GM12878 (cell line): ENCODE data around the gene SIGLEC10. TPM values are rescaled to one million over a fixed set of nuclear protein-coding genes. Genes with fewer than 3 reads are reported as not detected.

Experiments used
- ATAC-seq: fragments of 200-7000 bp; cut with Tn5 transposase; 3 replicates; pipeline ENCODE4 v1.9.1; 2020; ENCODE audit warnings: mild to moderate bottlenecking, moderate library complexity
- BruUV-seq: library from RNA; stranded (reverse); fragments of 400-500 nt; replicated peaks from 2 replicates; lab custom pipeline; 2021; lab: Mats Ljungman, UMichigan
- CTCF ChIA-PET: fragments of 300-600 bp; sonication (Branson Sonifier 250); formaldehyde crosslinking; extraction: SDS; loops from one replicate; lab custom pipeline; 2021; ENCODE audit warnings: inconsistent platforms; lab: Yijun Ruan, JAX
- POLR2A ChIA-PET: fragments of 350-600 bp; formaldehyde crosslinking; extraction: SDS; loops from one replicate; lab custom pipeline; 2021; ENCODE audit warnings: inconsistent platforms; lab: Charles Lee
- RAD21 ChIA-PET: fragments of 300-600 bp; sonication (Branson Sonifier 250); formaldehyde crosslinking; loops from one replicate; lab custom pipeline; 2023; ENCODE audit warnings: antibody characterized with exemption; ENCODE audit not compliant: unreplicated experiment; lab: Charles Lee
- SMC1A ChIA-PET: fragments of 300-600 bp; sonication (Branson Sonifier 250); formaldehyde crosslinking; loops from one replicate; lab custom pipeline; 2023; ENCODE audit not compliant: unreplicated experiment, uncharacterized antibody; lab: Charles Lee
- DNase-seq: peaks from one replicate; pipeline ENCODE4 v3.0.0-alpha.2; 2011; ENCODE audit warnings: low read depth, low spot score
- FAIRE-seq: peaks from 3 replicates; lab custom pipeline; 2011; peaks lifted over from hg19 to GRCh38; lab: Jason Lieb, UNC
- H2AFZ ChIP-seq: 2 replicates; pipeline ENCODE4 v1.6.0; 2011; ENCODE audit warnings: low read depth, low read length, control low read depth; ENCODE audit not compliant: control insufficient read depth
- H3K27ac ChIP-seq: 2 replicates; pipeline ENCODE4 v1.5.1; 2011; ENCODE audit warnings: control low read depth; ENCODE audit not compliant: control insufficient read depth, insufficient read depth
- H3K27me3 ChIP-seq, 2 experiments: replicated peaks in 1 of 2; 2 replicates each; pipeline versions ENCODE4 v1.6.0 to v1.6.1; 2011; ENCODE audit warnings: low read length in 1 of 2; ENCODE audit not compliant: control insufficient read depth in 2 of 2, insufficient read depth in 2 of 2
- H3K36me3 ChIP-seq, 2 experiments: 2 replicates each; pipeline ENCODE4 v1.5.1; 2011; ENCODE audit warnings: low read length in 1 of 2; ENCODE audit not compliant: control insufficient read depth in 2 of 2, insufficient read depth in 2 of 2
- H3K4me1 ChIP-seq: 2 replicates; pipeline ENCODE4 v1.6.1; 2011; ENCODE audit warnings: mild to moderate bottlenecking, low read length, moderate library complexity, mixed read lengths; ENCODE audit not compliant: control insufficient read depth, insufficient read depth
- H3K4me2 ChIP-seq: 2 replicates; pipeline ENCODE4 v1.6.0; 2011; ENCODE audit warnings: control low read depth; ENCODE audit not compliant: control insufficient read depth, insufficient read depth
- H3K4me3 ChIP-seq: fragments of 200-600 bp; sonication (generic); 2 replicates; pipeline ENCODE4 v1.5.1; 2016
- H3K79me2 ChIP-seq: 2 replicates; pipeline ENCODE4 v1.6.0; 2011; ENCODE audit warnings: low read length; ENCODE audit not compliant: control insufficient read depth, insufficient read depth
- H3K9ac ChIP-seq: 2 replicates; pipeline ENCODE4 v1.8.0; 2011; ENCODE audit warnings: low read length, control low read depth, mixed read lengths; ENCODE audit not compliant: control insufficient read depth, insufficient read depth
- H3K9me3 ChIP-seq: replicated peaks from 3 replicates; pipeline ENCODE4 v1.5.1; 2011; ENCODE audit warnings: mild to moderate bottlenecking, low read length; ENCODE audit not compliant: control insufficient read depth, insufficient read depth
- H4K20me1 ChIP-seq: 2 replicates; pipeline ENCODE4 v1.6.0; 2011; ENCODE audit not compliant: control insufficient read depth, insufficient read depth
- ATF2 ChIP-seq: IDR thresholded peaks from 2 replicates; pipeline ENCODE4 v1.6.1; 2012; ENCODE audit warnings: low read length, inconsistent platforms
- BHLHE40 ChIP-seq, 2 experiments: fragments of 450-650 bp in 1 of 2; IDR thresholded peaks; 2 replicates each; pipeline ENCODE4 v1.6.1; 2011 to 2017; ENCODE audit warnings: low read depth in 2 of 2, borderline replicate concordance in 1 of 2, improper control_type of control experiment in 1 of 2, low read length in 1 of 2, mild to moderate bottlenecking in 1 of 2
- E2F4 ChIP-seq: IDR thresholded peaks from 2 replicates; pipeline ENCODE4 v1.6.1; 2012; ENCODE audit warnings: low read depth, low read length, improper control_type of control experiment
- HCFC1 ChIP-seq: fragments of 150-350 bp; IDR thresholded peaks from 2 replicates; pipeline ENCODE4 v1.6.1; 2014; ENCODE audit warnings: low read length
- IKZF1 ChIP-seq: fragments of 450-650 bp; conservative IDR thresholded peaks from 2 replicates; pipeline ENCODE4 v1.6.1; 2017; ENCODE audit warnings: antibody characterized with exemption, mild to moderate bottlenecking
- NKRF ChIP-seq: fragments of 450-650 bp; conservative IDR thresholded peaks from 2 replicates; pipeline ENCODE4 v1.6.1; 2017; ENCODE audit warnings: mild to moderate bottlenecking, moderate library complexity
- RELB ChIP-seq: fragments of 450-650 bp; IDR thresholded peaks from 2 replicates; pipeline ENCODE4 v1.6.1; 2017; ENCODE audit warnings: low read depth, mild to moderate bottlenecking, moderate library complexity
- SMAD5 ChIP-seq: IDR thresholded peaks from 2 replicates; pipeline ENCODE4 v1.6.1; 2016; ENCODE audit warnings: antibody characterized with exemption, low read depth
- SPI1 ChIP-seq: IDR thresholded peaks from 2 replicates; pipeline ENCODE4 v1.6.1; 2011; ENCODE audit warnings: low read depth, mild to moderate bottlenecking, low read length, moderate library complexity, borderline replicate concordance; ENCODE audit not compliant: insufficient read depth
- STAT3 ChIP-seq: IDR thresholded peaks from 2 replicates; pipeline ENCODE4 v1.6.1; 2011; ENCODE audit warnings: low read depth, low read length, improper control_type of control experiment
- SUPT20H ChIP-seq: IDR thresholded peaks from 2 replicates; pipeline ENCODE4 v1.6.1; 2011; ENCODE audit warnings: low read depth, mild to moderate bottlenecking, low read length, moderate library complexity, borderline replicate concordance; ENCODE audit not compliant: control insufficient read depth
- TCF3 ChIP-seq: IDR thresholded peaks from 2 replicates; pipeline ENCODE4 v1.6.1; 2012; ENCODE audit warnings: low read depth, mild to moderate bottlenecking, low read length, borderline replicate concordance; ENCODE audit not compliant: insufficient read depth
- ZBED1 ChIP-seq: IDR thresholded peaks from 2 replicates; pipeline ENCODE4 v1.6.1; 2016; ENCODE audit warnings: borderline replicate concordance
- ZNF217 ChIP-seq: fragments of 450-650 bp; IDR thresholded peaks from 2 replicates; pipeline ENCODE4 v1.6.1; 2017; ENCODE audit warnings: antibody characterized with exemption, mild to moderate bottlenecking
- ZNF274 ChIP-seq: IDR thresholded peaks from one replicate; pipeline ENCODE4 v1.8.0; 2011; ENCODE audit not compliant: insufficient read length, insufficient read depth
- WGBS: methylation state at CpG from one replicate; pipeline ENCODE4 v1.1.6; 2016; ENCODE audit warnings: low lambda C conversion rate; ENCODE audit not compliant: insufficient replicate concordance, insufficient coverage; ENCODE audit errors: missing lambda C conversion rate; 5-methylcytosine and 5-hydroxymethylcytosine counted together
- in situ Hi-C: fragments of 300-500 bp; cut with MboI; formaldehyde crosslinking; loops from 9 replicates; pipeline ENCODE4 v1.14.3; 2018; ENCODE audit warnings: mixed read lengths
- intact Hi-C: fragments of 100-400 bp; cut with micrococcal nuclease; formaldehyde crosslinking; loops from one replicate; pipeline ENCODE4 v1.14.2; 2022; ENCODE audit not compliant: unreplicated experiment
- polyA plus RNA-seq, 11 experiments: library from polyadenylated mRNA; depleted of rRNA in 4 of 11; unstranded in 6 of 11; stranded (reverse) in 5 of 11; fragments of >200 nt; fragmentation: Nextera tagmentation in 4 of 11; fragmentation: Illumina TruSeq in 1 of 11; extraction: Ambion mirVana in 4 of 11; extraction: Trizol in 1 of 11; gene quantifications; 1 replicate in 1 of 11; 2 replicates in 10 of 11; pipeline versions ENCODE4 v1.2.1 to v1.2.3, GENCODE V29; 2011 to 2016; ENCODE audit warnings: inconsistent platforms in 2 of 11, missing spikeins in 2 of 11, low read depth in 1 of 11
- total RNA-seq, 4 experiments: library from RNA; depleted of rRNA in 3 of 4; stranded (reverse); fragments of >200 nt in 3 of 4; fragmentation: Illumina TruSeq in 1 of 4; extraction: Trizol in 1 of 4; gene quantifications; 2 replicates each; pipeline versions ENCODE4 v1.2.1 to v1.2.3, GENCODE V29; 2013 to 2021

The SIGLEC10 gene
- total and polyA plus RNA-seq, 10 of the 15 experiments (the other 5 are each of a cell fraction or from before 2014, with no cell fraction given): 2.3 to 16.8 (median 7.8) TPM

- Histone ChIP-seq H4K20me1 (no peaks in the 10 kb centered on the region), H3K79me2 (no peaks in the 10 kb centered on the region), H3K4me2 (no peak overlapping the region), H3K9me3 (no peaks in the 10 kb centered on the region), H3K36me3 (no peaks in the 10 kb centered on the region), H3K9ac (no peak overlapping the region), H3K4me1 (peaks cover 16% of the 10 kb centered on the region), H2AFZ (no peak overlapping the region), H3K27me3 (no peaks in the 10 kb centered on the region), H3K4me3 (no peak overlapping the region), H3K27ac (no peak overlapping the region)
- no TSS peak for BruUV-seq
- TF ChIP-seq ZNF217 (no peak), HCFC1 (no peak), BHLHE40 (IDR thresholded peaks at IDR 0.05; ENCODE audit: borderline replicate concordance in 1 of 2, low read depth in 2 of 2, low read length in 1 of 2) (no peak), ZBED1 (no peak), ZNF274 (no peak), NKRF (no peak), SMAD5 (no peak), RELB (no peak), SUPT20H (no peak), IKZF1 (no peak), TCF3 (no peak), SPI1 (no peak), E2F4 (no peak), ATF2 (no peak), STAT3 (no peak)
- intact Hi-C loops (no loop called here), in situ Hi-C loops (no loop called here)
- DNase-seq (no peak), FAIRE-seq (no peak), ATAC-seq (no peak)
- SMC1A ChIA-PET: no interaction called here
- 78% methylated on average over 12 of the region's 12 CpGs for WGBS
- CTCF ChIA-PET: interaction anchor here (0.6 to 9.7 kb wide), 2 partner anchors 18 to 24 kb away, joined by 3 to 142 read pairs; no protein-coding TSS in a partner anchor
- RAD21 ChIA-PET: no interaction called here
- POLR2A ChIA-PET: interaction anchor here (0.6 kb wide), 1 partner anchor 10 kb away, joined by 3 read pairs; no protein-coding TSS in a partner anchor
These were observed 2.3 kb downstream of the SIGLEC10 start for GRCh38 chr19:51415187-51415586.
